Measurements from ENCODE around the gene TAC1.
"Not testable (repeated sequence)": the region's sequence is repeated elsewhere in the genome, so short reads cannot be mapped to it uniquely, and the experiment has no call there.

TAC1 gene

GRCh38 chr7:97770850-97771249 is 39.0 kb downstream of the TAC1 start:
- H3K27ac Mint-ChIP-seq: no peak overlapping the region
- no peaks in the 10 kb centered on the region for H3K36me3 Mint-ChIP-seq (ENCODE audit: low read depth)
- H3K4me3 Mint-ChIP-seq: no peak overlapping the region

GRCh38 chr7:97771576-97771975 is 39.7 kb downstream of the TAC1 start:
- H3K4me1 Mint-ChIP-seq (ENCODE audit: low read depth): no peaks in the 10 kb centered on the region
- H3K9me3 Mint-ChIP-seq: no peaks in the 10 kb centered on the region
- H3K4me3 Mint-ChIP-seq: no peak overlapping the region
- no peaks in the 10 kb centered on the region for H3K27me3 Mint-ChIP-seq (ENCODE audit: low read depth)
- H3K36me3 Mint-ChIP-seq (ENCODE audit: low read depth): no peaks in the 10 kb centered on the region
- H3K27ac Mint-ChIP-seq: no peak overlapping the region

More at GRCh38 chr7:97770850-97771249, 39.0 kb downstream of the TAC1 start:
- Mint-ChIP-seq H3K9me3 (no peaks in the 10 kb centered on the region), H3K27me3 (ENCODE audit: low read depth) (no peaks in the 10 kb centered on the region), H3K4me1 (ENCODE audit: low read depth) (no peaks in the 10 kb centered on the region)

GRCh38 chr7:97772045-97772901 is 40.4 kb downstream of the TAC1 start:
- H3K36me3 Mint-ChIP-seq (ENCODE audit: low read depth): no peaks in the 10 kb centered on the region
- H3K27me3 Mint-ChIP-seq (ENCODE audit: low read depth): no peaks in the 10 kb centered on the region
- no peaks in the 10 kb centered on the region for H3K4me1 Mint-ChIP-seq (ENCODE audit: low read depth)
- no peak overlapping the region for H3K27ac Mint-ChIP-seq
- H3K9me3 Mint-ChIP-seq: no peaks in the 10 kb centered on the region
- no peak overlapping the region for H3K4me3 Mint-ChIP-seq

- H3K27ac Mint-ChIP-seq; H3K36me3 Mint-ChIP-seq (ENCODE audit: low read depth); H3K4me1 Mint-ChIP-seq (ENCODE audit: low read depth); H3K4me3 Mint-ChIP-seq; H3K27me3 Mint-ChIP-seq (ENCODE audit: low read depth); H3K9me3 Mint-ChIP-seq: not testable (repeated sequence)
Measured at GRCh38 chr7:97786398-97786797, 54.5 kb downstream of the TAC1 start.

Measured in T-helper 1 cell treated with Interleukin-12 subunit alpha and Interleukin-12 subunit beta and Interleukin-4 antibody, amounts not matched to agents 30 μg/mL and 1 μg/mL, for 36 hours (primary cell).